H1 (cell line): ENCODE data around the gene FBXO45. TPM values are rescaled to one million over a fixed set of nuclear protein-coding genes. Genes with fewer than 3 reads are reported as not detected.

ENCODE experiments used
- HDAC2 ChIP-seq, 2 experiments: fragments of 300-600 bp in 1 of 2; sonication (generic) in 1 of 2; IDR thresholded peaks; 2 replicates each; pipeline ENCODE4 v1.6.1; 2011 to 2012; ENCODE audit warnings: low read depth in 2 of 2, low read length in 2 of 2, mild to moderate bottlenecking in 2 of 2, moderate library complexity in 2 of 2, borderline replicate concordance in 1 of 2, inconsistent platforms in 1 of 2
- RAD21 ChIP-seq, 2 experiments: IDR thresholded peaks in 1 of 2; conservative IDR thresholded peaks in 1 of 2; 2 replicates each; pipeline ENCODE4 v1.6.1; 2011; ENCODE audit warnings: low read depth in 2 of 2, low read length in 2 of 2, improper control_type of control experiment in 1 of 2, inconsistent platforms in 1 of 2, mild to moderate bottlenecking in 1 of 2, moderate library complexity in 1 of 2
- SUZ12 ChIP-seq: fragments of 200-600 bp; sonication (generic); IDR thresholded peaks from 2 replicates; pipeline ENCODE4 v1.6.1; 2012; ENCODE audit warnings: mild to moderate bottlenecking, inconsistent platforms, low read length, moderate library complexity, mixed read lengths
- polyA plus RNA-seq, 7 experiments: library from polyadenylated mRNA; depleted of rRNA in 3 of 7; stranded (reverse) in 5 of 7; unstranded in 2 of 7; fragments of >200 nt in 5 of 7; fragments of 200-250 nt in 2 of 7; gene quantifications; 1 replicate in 5 of 7; 2 replicates in 1 of 7; 4 replicates in 1 of 7; pipeline versions ENCODE4 v1.2.1 to v1.2.3, GENCODE V29; 2011 to 2013; ENCODE audit warnings: missing spikeins in 2 of 7, mixed read lengths in 2 of 7
- total RNA-seq: library from RNA; stranded (reverse); fragmentation: NEBNext Ultra II Directional; extraction: Animal tissue kit (Norgen Biotek cat#: 25700); gene quantifications from 2 replicates; pipeline ENCODE4 v1.2.1, GENCODE V29; 2021
- TF ChIP-seq, protein P1 (sequence below): fragments of 300-600 bp; sonication (generic); IDR thresholded peaks from 2 replicates; pipeline ENCODE4 v1.7.1; 2012; ENCODE audit warnings: low read length, moderate library complexity, mild to moderate bottlenecking, inconsistent platforms; ENCODE audit not compliant: insufficient replicate concordance

FBXO45 gene
- total and polyA plus RNA-seq, 2 of the 8 experiments (the other 6 are each of a cell fraction or from before 2014, with no cell fraction given): 5.2 to 19.4 TPM

DNA sequence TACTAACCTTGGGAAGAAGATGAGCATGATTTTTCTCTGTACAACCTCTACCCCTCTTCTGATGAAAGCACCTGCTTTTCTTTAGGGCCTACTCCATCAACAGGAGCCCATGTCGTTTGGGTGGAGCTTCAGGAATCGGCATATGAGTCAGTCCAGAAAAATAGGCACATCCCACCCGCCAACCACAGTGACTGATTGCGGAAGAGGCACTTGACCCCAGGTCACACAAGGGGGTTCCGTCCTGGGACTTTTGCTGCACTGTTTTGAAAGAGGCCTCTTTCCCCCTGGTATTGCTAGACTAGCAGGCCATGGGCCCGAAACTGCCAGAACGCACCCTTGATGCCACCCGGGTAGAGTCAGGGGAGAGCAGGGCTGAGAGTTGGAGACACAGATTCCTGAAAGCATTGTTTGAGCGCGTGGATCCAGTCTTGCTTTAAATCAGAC is 51.7 kb downstream of the FBXO45 start (continued):
- TF ChIP-seq, protein P1, sequence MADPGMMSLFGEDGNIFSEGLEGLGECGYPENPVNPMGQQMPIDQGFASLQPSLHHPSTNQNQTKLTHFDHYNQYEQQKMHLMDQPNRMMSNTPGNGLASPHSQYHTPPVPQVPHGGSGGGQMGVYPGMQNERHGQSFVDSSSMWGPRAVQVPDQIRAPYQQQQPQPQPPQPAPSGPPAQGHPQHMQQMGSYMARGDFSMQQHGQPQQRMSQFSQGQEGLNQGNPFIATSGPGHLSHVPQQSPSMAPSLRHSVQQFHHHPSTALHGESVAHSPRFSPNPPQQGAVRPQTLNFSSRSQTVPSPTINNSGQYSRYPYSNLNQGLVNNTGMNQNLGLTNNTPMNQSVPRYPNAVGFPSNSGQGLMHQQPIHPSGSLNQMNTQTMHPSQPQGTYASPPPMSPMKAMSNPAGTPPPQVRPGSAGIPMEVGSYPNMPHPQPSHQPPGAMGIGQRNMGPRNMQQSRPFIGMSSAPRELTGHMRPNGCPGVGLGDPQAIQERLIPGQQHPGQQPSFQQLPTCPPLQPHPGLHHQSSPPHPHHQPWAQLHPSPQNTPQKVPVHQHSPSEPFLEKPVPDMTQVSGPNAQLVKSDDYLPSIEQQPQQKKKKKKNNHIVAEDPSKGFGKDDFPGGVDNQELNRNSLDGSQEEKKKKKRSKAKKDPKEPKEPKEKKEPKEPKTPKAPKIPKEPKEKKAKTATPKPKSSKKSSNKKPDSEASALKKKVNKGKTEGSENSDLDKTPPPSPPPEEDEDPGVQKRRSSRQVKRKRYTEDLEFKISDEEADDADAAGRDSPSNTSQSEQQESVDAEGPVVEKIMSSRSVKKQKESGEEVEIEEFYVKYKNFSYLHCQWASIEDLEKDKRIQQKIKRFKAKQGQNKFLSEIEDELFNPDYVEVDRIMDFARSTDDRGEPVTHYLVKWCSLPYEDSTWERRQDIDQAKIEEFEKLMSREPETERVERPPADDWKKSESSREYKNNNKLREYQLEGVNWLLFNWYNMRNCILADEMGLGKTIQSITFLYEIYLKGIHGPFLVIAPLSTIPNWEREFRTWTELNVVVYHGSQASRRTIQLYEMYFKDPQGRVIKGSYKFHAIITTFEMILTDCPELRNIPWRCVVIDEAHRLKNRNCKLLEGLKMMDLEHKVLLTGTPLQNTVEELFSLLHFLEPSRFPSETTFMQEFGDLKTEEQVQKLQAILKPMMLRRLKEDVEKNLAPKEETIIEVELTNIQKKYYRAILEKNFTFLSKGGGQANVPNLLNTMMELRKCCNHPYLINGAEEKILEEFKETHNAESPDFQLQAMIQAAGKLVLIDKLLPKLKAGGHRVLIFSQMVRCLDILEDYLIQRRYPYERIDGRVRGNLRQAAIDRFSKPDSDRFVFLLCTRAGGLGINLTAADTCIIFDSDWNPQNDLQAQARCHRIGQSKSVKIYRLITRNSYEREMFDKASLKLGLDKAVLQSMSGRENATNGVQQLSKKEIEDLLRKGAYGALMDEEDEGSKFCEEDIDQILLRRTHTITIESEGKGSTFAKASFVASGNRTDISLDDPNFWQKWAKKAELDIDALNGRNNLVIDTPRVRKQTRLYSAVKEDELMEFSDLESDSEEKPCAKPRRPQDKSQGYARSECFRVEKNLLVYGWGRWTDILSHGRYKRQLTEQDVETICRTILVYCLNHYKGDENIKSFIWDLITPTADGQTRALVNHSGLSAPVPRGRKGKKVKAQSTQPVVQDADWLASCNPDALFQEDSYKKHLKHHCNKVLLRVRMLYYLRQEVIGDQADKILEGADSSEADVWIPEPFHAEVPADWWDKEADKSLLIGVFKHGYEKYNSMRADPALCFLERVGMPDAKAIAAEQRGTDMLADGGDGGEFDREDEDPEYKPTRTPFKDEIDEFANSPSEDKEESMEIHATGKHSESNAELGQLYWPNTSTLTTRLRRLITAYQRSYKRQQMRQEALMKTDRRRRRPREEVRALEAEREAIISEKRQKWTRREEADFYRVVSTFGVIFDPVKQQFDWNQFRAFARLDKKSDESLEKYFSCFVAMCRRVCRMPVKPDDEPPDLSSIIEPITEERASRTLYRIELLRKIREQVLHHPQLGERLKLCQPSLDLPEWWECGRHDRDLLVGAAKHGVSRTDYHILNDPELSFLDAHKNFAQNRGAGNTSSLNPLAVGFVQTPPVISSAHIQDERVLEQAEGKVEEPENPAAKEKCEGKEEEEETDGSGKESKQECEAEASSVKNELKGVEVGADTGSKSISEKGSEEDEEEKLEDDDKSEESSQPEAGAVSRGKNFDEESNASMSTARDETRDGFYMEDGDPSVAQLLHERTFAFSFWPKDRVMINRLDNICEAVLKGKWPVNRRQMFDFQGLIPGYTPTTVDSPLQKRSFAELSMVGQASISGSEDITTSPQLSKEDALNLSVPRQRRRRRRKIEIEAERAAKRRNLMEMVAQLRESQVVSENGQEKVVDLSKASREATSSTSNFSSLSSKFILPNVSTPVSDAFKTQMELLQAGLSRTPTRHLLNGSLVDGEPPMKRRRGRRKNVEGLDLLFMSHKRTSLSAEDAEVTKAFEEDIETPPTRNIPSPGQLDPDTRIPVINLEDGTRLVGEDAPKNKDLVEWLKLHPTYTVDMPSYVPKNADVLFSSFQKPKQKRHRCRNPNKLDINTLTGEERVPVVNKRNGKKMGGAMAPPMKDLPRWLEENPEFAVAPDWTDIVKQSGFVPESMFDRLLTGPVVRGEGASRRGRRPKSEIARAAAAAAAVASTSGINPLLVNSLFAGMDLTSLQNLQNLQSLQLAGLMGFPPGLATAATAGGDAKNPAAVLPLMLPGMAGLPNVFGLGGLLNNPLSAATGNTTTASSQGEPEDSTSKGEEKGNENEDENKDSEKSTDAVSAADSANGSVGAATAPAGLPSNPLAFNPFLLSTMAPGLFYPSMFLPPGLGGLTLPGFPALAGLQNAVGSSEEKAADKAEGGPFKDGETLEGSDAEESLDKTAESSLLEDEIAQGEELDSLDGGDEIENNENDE: no peak
- no peak for TF ChIP-seq RAD21 (IDR thresholded peaks at IDR 0.05 in 1 of 2, conservative IDR thresholded peaks at IDR 0.05 in 1 of 2; ENCODE audit: low read depth in 2 of 2, low read length in 2 of 2)
- no peak for TF ChIP-seq SUZ12
- TF ChIP-seq HDAC2 (IDR thresholded peaks at IDR 0.05; ENCODE audit: borderline replicate concordance in 1 of 2, low read depth in 2 of 2, low read length in 2 of 2): no peak
